ENCODE results near the gene LRRC7. TPM values are rescaled to one million over a fixed set of nuclear protein-coding genes. Genes with fewer than 3 reads are reported as not detected.

LRRC7 gene
- polyA plus RNA-seq, 1 donor from 2014 or later = 141 TPM

- TF ChIP-seq EZH2 (IDR thresholded peaks at IDR 0.05; ENCODE audit: borderline replicate concordance, insufficient read depth, low read length, poor library complexity, severe bottlenecking) (no peak), EP300 (conservative IDR thresholded peaks at IDR 0.05; ENCODE audit: poor library complexity, severe bottlenecking) (no peak), CTCF (IDR thresholded peaks at IDR 0.05; ENCODE audit: poor library complexity, severe bottlenecking) (no peak), RAD21 (conservative IDR thresholded peaks at IDR 0.05) (no peak), POLR2AphosphoS5 (IDR thresholded peaks at IDR 0.05) (no peak), SMC3 (conservative IDR thresholded peaks at IDR 0.05; ENCODE audit: poor library complexity) (no peak), TAF1 (IDR thresholded peaks at IDR 0.05; ENCODE audit: low read depth) (no peak), REST (IDR thresholded peaks at IDR 0.05; ENCODE audit: borderline replicate concordance) (no peak), MXI1 (conservative IDR thresholded peaks at IDR 0.05; ENCODE audit: poor library complexity, severe bottlenecking) (no peak)
- Histone ChIP-seq H3K4me2 (ENCODE audit: low read length) (no peak overlapping the region), H3K27ac (ENCODE audit: low read length) (no peak overlapping the region)
Measured at GRCh38 chr1:70033936-70034335, 466.2 kb downstream of the LRRC7 start.

GRCh38 chr1:70034403-70034802 is 466.7 kb downstream of the LRRC7 start:
- Histone ChIP-seq H3K27ac (ENCODE audit: low read length) (no peak overlapping the region), H4K20me1 (ENCODE audit: insufficient read depth) (no peaks in the 10 kb centered on the region), H3K36me3 (ENCODE audit: insufficient read depth, low read length) (no peaks in the 10 kb centered on the region), H3K9ac (ENCODE audit: low read length) (no peak overlapping the region), H3K9me2 (ENCODE audit: insufficient read depth, low read length) (no peaks in the 10 kb centered on the region), H3K4me3 (ENCODE audit: low read length) (no peak overlapping the region), H3K27me3 (ENCODE audit: insufficient read depth, low read depth, low read length) (no peaks in the 10 kb centered on the region), H3K79me2 (replicated peaks; ENCODE audit: insufficient read depth, low read length) (no peaks in the 10 kb centered on the region), H3K9me3 (ENCODE audit: low read length) (no peaks in the 10 kb centered on the region), H3K4me2 (ENCODE audit: low read length) (no peak overlapping the region), H3F3A (ENCODE audit: insufficient read depth, low read length, poor library complexity, severe bottlenecking) (no peaks in the 10 kb centered on the region), H2AFZ (ENCODE audit: low read depth, low read length) (no peak overlapping the region)
- TF ChIP-seq SMC3 (conservative IDR thresholded peaks at IDR 0.05; ENCODE audit: poor library complexity) (peak; percentile 41), EZH2 (IDR thresholded peaks at IDR 0.05; ENCODE audit: borderline replicate concordance, insufficient read depth, low read length, poor library complexity, severe bottlenecking) (no peak), POLR2AphosphoS5 (IDR thresholded peaks at IDR 0.05) (no peak), TAF1 (IDR thresholded peaks at IDR 0.05; ENCODE audit: low read depth) (no peak), CTCF (IDR thresholded peaks at IDR 0.05; ENCODE audit: poor library complexity, severe bottlenecking) (no peak), RAD21 (conservative IDR thresholded peaks at IDR 0.05) (peak; percentile 40), REST (IDR thresholded peaks at IDR 0.05; ENCODE audit: borderline replicate concordance) (no peak), EP300 (conservative IDR thresholded peaks at IDR 0.05; ENCODE audit: poor library complexity, severe bottlenecking) (no peak), MXI1 (conservative IDR thresholded peaks at IDR 0.05; ENCODE audit: poor library complexity, severe bottlenecking) (no peak)

More at GRCh38 chr1:70033936-70034335, 466.2 kb downstream of the LRRC7 start:
- Histone ChIP-seq H3F3A (ENCODE audit: insufficient read depth, low read length, poor library complexity, severe bottlenecking) (no peaks in the 10 kb centered on the region), H3K9ac (ENCODE audit: low read length) (no peak overlapping the region), H3K9me3 (ENCODE audit: low read length) (no peaks in the 10 kb centered on the region), H4K20me1 (ENCODE audit: insufficient read depth) (no peaks in the 10 kb centered on the region), H3K4me3 (ENCODE audit: low read length) (no peak overlapping the region), H3K79me2 (replicated peaks; ENCODE audit: insufficient read depth, low read length) (no peaks in the 10 kb centered on the region), H3K36me3 (ENCODE audit: insufficient read depth, low read length) (peaks cover 4% of the 10 kb centered on the region), H2AFZ (ENCODE audit: low read depth, low read length) (no peak overlapping the region), H3K27me3 (ENCODE audit: insufficient read depth, low read depth, low read length) (no peaks in the 10 kb centered on the region), H3K9me2 (ENCODE audit: insufficient read depth, low read length) (no peaks in the 10 kb centered on the region)

All from neural cell (in vitro differentiated cells).